ENCODE results near the gene JMY. TPM values are rescaled to one million over a fixed set of nuclear protein-coding genes. Genes with fewer than 3 reads are reported as not detected.
A peak's percentile ranks its signal among the peaks of the same experiment; 100 is the strongest.
"Not testable (repeated sequence)": the region's sequence is repeated elsewhere in the genome, so short reads cannot be mapped to it uniquely, and the experiment has no call there.

JMY gene
- polyA plus RNA-seq, 12 donors, result 6.6 to 16.5 (median 12.5) TPM; not detected in 1

GRCh38 chr5:79236970-79237739, 1.2 kb downstream of the JMY start:
- peak; percentile 28 for DNase-seq

DNA sequence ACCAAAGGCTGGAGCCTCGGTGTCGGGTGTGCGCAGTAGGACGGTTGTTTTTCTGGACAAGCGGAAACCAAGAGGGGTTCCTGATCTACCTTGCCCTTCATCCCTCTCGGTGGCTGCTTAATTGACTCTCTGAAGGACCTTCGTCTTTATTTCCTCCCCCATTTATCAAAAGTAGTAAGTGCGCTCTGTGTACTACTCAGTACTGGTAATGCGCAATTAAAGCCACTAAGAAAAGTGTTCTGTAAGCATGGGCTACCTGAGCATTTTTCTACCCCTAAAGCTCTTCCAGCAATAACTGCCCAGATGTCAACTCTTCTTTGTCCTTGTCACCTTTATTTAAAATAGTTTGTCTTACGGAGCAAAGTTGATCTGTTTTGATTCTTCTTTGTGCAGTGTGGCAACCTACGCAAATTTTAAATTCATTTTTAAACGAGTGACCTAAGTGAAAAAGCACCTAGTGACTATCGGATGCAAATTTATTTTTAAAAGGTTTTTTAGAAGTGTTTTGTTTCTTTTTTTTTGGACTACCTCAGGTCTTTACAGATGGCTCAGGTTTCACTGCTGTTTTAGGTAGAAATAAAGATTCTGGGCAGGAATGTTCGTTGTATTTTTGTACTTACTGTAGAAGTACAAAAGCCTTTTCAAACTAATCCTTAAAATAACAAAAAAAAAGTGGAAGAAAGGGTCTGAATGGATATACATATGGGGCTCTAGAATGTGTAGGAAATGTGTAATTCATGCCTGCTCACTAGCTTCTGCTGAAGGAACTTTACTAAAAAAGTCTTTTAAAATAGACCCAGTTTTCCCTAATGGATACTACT, 2.0 kb downstream of the JMY start:
- peak; percentile 20 for DNase-seq

- no peak for DNase-seq
These were observed 4.6 kb downstream of the JMY start for GRCh38 chr5:79240561-79240960.

DNA sequence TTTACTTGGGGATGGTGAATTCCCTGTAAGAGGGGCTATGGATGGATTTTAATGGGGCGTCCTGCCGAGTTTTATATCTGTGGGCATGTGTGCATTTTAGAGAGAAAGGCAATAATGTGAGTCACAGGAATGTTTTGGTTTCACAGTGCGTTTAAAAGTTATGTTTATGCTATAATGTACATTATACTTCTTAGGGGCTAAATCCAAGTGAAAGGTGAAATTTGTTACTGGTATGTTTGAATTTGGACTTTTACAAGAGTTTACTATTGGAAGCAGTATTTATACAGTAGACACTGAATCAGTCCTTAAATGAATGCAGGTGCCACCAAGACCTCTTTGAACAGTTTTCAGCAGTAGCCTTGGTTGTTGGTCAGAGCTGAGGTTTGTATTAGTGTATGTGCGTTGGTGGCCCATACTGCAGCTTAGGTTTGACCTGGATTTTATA, 5.6 kb downstream of the JMY start:
- no peak for DNase-seq

DNA sequence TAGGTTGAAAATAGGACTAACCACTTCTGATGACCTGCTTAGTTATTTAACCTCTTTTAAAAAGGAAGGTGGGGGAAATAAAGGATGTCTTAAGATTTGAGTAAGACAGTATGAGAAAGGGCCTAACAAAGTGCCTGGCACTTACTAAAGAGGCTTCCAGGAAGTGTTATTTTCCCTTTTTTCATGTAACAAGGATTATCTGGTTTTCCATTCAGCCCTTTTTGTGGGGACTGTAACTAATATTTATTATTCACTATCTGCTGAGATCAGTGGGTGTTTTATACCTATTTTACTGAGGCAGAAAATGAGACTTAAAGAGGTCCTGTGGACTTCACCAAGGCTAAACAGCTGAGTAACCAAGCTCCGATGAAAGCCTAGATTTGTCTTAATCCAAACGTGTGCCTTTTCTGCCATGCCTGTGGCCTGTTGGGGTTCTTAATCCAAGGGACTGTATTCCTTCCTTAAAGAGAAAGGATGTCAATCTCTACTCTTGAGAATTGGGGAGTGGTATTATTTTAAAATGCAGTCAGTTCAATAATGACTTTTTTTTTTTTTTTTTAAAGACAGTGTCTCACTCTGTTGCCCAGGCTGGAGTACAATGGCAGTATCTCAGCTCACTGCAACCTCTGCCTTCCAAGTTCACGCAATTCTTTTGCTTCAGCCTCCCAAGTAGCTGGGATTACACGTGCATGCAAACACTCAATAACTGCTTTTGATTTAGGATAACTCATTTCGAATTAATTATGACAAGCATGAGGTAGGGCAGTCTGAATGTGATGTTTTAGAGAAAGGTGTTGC, 6.5 kb downstream of the JMY start:
- no peak for DNase-seq

DNA sequence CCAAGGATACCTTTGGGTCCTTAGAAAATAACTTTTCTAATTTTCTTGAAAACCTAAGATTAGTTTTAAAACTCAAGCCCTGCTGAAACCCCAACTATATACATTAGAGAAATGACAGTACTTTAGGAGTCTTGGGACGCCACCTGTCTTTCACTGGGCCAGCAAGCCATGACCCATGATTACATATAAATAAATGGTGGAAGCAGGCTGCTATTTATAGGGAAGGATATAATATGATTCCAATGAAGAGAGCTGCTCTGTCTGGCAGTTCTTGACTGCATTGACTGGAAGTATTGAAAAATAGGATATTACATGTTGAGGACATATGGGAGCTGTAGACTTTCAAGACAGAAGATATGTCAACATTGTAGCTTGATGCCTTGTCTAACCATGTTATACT, 7.3 kb downstream of the JMY start:
- no peak for DNase-seq

- DNase-seq, result not testable (repeated sequence)
These were observed 18.1 kb downstream of the JMY start for GRCh38 chr5:79254067-79254466.

DNA sequence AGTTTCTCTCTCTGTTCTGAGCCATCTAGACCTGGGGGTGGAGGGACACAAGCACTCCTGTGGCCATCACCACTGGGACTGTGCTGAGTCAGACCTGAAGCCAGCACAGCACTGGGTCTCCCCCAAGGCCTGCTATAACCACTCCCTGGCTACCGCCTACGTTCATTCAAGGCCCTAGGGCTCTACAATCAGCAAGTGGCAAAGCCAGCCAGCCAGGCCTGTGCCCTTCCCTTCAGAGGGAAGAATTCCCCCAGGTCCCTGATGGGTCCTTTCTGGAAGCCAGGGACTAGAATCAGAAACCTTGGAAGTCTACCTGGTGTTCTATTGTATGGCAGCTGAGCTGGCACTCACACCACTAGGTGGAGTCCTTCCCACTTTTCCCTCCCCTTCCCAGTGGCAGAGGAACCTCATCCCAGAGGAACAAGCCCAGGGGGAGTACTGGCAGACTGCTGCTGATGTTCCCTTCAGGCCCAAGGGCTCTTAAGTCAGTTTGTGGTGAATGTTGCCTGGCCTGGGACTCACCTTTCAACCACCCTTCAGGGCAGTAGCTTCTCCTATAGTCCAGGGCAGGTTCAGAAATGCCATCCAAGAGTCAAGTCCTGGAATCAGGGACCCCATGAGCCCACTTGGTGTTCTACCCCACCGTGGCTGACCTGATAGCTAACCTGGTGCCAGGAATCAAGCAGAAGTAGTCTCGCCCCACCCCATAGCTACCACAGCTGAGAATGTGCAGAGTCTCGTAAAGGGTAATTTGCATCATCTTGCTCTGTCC, 20.0 kb downstream of the JMY start:
- DNase-seq, result no peak

DNA sequence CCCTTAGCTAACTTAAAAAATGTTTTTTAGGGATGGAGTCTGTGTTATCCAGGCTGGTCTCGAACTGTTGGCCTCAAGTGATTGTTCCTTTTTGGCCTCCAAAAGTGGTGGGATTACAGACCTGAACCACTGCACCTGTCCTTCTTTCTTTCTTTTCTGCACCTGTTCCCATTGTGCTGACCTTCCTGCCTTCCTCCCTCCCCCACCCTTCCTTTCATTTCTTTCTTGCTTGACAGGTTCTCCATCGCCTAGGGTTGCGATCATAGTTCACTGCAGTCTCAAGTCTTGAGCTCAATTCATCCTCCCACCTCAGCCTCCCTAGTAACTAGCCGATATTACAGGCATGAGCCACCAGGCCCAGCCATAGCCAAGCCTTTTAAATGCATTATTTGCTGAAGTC, 20.6 kb downstream of the JMY start:
- no peak for DNase-seq

- no peak for DNase-seq
These were observed 21.4 kb downstream of the JMY start for GRCh38 chr5:79257314-79257713.

- DNase-seq, result no peak
These were observed 22.9 kb downstream of the JMY start for GRCh38 chr5:79258801-79259200.

DNA sequence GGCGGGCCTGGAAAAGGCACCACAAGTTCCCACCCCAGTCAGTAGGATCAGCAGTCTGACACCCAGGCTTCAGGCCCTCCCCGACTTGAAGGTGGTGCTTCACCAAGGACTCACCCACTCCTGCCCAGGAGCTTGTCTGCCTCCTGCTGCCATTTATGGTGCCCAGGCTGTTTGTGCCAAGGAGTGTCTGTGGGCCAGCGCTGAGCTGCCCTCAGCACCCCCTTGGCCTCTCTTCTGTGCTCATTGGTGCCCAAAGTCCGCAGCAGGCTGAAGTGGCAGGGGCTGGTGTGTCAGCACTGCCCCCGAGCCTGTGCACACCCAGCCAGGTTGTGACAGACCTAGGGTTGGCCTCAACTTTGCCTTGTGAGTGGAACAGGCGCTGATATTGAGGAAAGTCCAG, 23.5 kb downstream of the JMY start:
- DNase-seq, result no peak

- no peak for DNase-seq
These were observed 23.9 kb downstream of the JMY start for GRCh38 chr5:79259810-79260209.

- DNase-seq, result no peak
These were observed 26.0 kb downstream of the JMY start for GRCh38 chr5:79261897-79262296.

DNA sequence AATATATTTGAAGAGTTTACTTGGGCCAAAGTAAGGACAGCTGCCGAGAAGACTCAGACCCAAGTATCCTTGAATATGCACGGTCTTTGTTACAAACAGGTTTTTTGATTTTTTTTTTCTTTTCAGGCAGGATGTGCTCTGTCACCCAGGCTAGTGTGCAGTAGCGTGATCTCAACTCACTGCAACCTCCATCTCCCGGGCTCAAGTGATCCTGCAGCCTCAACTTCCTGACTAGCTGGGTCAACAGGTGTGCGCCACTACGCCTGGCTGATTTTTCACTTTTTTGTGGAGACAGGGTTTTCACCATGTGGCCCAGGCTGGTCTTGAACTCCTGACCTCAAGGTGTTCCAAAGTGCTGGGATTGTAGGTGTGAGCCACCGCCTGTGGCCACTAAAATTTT, 27.4 kb downstream of the JMY start:
- DNase-seq, result no peak

- DNase-seq, result no peak
These were observed 31.2 kb downstream of the JMY start for GRCh38 chr5:79267180-79267579.

DNA sequence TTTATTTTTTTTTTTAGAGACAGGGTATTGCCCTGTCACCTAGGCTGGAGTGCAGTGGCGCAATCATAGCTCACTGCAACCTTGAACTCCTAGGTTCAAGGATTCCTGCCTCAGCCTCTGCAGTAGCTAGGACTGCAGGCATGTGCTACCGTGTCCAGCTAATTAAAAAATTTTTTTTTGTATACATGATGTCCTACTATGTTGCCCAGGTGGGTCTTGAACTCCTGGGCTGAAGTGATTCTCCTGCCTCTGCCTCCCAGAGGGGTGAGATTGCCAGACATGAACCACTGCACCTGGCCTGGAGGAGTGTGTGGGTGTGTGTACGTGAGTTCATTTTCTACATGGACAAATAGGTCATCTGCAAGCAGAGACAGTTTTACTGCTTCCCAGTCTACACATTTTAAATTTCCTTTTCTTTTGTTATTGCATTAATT, 33.8 kb downstream of the JMY start:
- no peak for DNase-seq

- no peak for DNase-seq
These were observed 37.4 kb downstream of the JMY start for GRCh38 chr5:79273341-79273740.

DNA sequence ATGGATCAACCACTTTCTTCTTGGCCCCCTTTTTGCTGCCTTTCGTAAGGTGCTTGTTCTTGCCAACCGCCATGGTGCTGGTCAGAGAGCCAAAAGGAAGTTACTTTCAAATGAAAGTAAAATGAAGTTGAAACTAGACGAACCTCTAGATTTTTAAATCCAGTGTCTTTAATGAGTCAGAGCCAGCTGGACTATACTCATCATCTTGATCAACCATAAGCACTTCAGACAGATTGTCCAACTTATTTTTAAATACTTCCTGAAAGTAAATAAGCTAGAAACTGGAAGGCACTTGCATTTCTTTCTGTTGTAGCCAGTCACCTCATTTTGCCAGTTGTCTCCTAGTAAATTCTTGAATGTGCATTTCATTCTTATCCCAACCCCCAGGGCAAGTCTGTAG, 48.9 kb downstream of the JMY start:
- DNase-seq, result no peak

GRCh38 chr5:79285285-79285684, 49.4 kb downstream of the JMY start:
- DNase-seq, result no peak

DNA sequence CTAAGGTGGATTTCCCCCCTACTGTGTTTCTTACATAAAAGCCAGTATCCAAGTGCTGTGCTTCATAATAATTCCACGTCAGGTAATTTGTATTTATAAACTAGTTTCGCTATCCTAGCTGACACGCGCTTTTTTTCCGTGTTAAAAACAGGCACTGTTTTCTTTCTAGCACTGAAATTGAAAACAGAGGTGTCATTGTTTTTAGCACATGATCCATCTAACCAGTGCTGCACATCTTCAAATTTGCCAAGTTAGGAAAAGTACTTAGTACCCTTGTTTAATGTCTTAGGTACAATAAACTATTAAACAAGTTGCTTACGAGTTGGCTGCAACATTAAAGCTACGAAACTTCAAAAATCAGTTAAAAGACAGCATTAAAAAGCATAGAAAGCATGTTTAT, 49.9 kb downstream of the JMY start:
- no peak for DNase-seq

GRCh38 chr5:79287380-79287779, 51.4 kb downstream of the JMY start:
- no peak for DNase-seq
